Thyroid gland (tissue), 4 donors: ENCODE results near the gene ZNF22.

Experiments
- POLR2A ChIP-seq, 2 donors: fragments of 450-650 bp; IDR thresholded peaks; one replicate each; pipeline ENCODE4 v1.6.1; 2017; ENCODE audit warnings: antibody characterized with exemption in 2 of 2, mild to moderate bottlenecking in 2 of 2, moderate library complexity in 1 of 2
- TF ChIP-seq, protein P1 (sequence below), 6 experiments: fragments of 200-600 bp in 3 of 6; fragments of 450-650 bp in 3 of 6; sonication (generic) in 3 of 6; IDR thresholded peaks; one replicate each; pipeline ENCODE4 v1.5.1; 2016 to 2019; ENCODE audit warnings: antibody characterized with exemption in 6 of 6, mild to moderate bottlenecking in 2 of 6, inconsistent platforms in 1 of 6, moderate library complexity in 1 of 6

DNA sequence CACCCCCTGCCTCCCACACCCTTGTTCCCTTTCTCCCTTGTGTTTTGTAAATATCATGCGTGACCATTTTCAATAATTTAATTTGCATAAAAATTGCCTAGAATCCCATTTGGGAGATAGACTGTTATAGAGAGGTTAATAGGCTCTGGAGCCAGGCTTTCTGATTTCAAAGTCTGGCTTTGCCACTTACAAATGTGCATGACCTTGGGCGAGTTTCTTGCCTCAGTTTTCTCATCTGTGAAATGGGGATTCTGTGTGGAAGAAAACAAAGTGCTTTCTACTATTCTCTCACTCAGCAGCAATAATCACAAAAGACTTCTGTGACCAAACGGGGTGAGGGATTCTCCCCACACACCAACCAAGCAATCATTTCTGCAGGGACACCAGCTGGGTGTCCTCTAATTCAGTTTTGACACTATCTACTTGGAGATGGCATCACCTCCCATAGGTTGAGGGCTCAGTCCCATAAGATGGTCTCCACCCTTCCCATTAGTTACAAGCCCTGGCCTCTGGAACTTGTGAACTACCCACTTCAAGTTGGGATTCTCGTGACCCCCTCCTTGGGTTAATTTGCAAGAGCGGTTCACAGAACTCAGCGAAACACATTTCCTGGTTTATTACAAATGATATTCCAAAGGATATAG is 3.5 kb upstream of the ZNF22 start:
- TF ChIP-seq, protein P1, sequence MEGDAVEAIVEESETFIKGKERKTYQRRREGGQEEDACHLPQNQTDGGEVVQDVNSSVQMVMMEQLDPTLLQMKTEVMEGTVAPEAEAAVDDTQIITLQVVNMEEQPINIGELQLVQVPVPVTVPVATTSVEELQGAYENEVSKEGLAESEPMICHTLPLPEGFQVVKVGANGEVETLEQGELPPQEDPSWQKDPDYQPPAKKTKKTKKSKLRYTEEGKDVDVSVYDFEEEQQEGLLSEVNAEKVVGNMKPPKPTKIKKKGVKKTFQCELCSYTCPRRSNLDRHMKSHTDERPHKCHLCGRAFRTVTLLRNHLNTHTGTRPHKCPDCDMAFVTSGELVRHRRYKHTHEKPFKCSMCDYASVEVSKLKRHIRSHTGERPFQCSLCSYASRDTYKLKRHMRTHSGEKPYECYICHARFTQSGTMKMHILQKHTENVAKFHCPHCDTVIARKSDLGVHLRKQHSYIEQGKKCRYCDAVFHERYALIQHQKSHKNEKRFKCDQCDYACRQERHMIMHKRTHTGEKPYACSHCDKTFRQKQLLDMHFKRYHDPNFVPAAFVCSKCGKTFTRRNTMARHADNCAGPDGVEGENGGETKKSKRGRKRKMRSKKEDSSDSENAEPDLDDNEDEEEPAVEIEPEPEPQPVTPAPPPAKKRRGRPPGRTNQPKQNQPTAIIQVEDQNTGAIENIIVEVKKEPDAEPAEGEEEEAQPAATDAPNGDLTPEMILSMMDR (IDR thresholded peaks at IDR 0.05), result no peak
- no peak for TF ChIP-seq POLR2A (IDR thresholded peaks at IDR 0.05)
